Upper lobe of left lung (tissue), 4 donors: Measurements from ENCODE around the gene VASP.

Experiments
- EP300 ChIP-seq, 4 donors: sonication (generic); formaldehyde crosslinking; IDR thresholded peaks; one replicate each; pipeline ENCODE4 v1.5.1; 2017; ENCODE audit warnings: antibody characterized with exemption in 4 of 4, control low read depth in 2 of 4
- POLR2A ChIP-seq, 4 donors: fragments of 450-650 bp; IDR thresholded peaks; one replicate each; pipeline ENCODE4 v1.5.1; 2016 to 2017; ENCODE audit warnings: antibody characterized with exemption in 4 of 4, mild to moderate bottlenecking in 2 of 4
- POLR2AphosphoS5 ChIP-seq, 2 donors: sonication (generic); formaldehyde crosslinking; IDR thresholded peaks; one replicate each; pipeline ENCODE4 v1.5.1; 2017; ENCODE audit warnings: antibody characterized with exemption in 2 of 2
- TF ChIP-seq, protein P1 (sequence below), 6 experiments: fragments of 450-650 bp in 4 of 6; fragments of 200-600 bp in 2 of 6; sonication (generic) in 2 of 6; IDR thresholded peaks; one replicate each; pipeline ENCODE4 v1.5.1; 2016 to 2019; ENCODE audit warnings: antibody characterized with exemption in 6 of 6

DNA sequence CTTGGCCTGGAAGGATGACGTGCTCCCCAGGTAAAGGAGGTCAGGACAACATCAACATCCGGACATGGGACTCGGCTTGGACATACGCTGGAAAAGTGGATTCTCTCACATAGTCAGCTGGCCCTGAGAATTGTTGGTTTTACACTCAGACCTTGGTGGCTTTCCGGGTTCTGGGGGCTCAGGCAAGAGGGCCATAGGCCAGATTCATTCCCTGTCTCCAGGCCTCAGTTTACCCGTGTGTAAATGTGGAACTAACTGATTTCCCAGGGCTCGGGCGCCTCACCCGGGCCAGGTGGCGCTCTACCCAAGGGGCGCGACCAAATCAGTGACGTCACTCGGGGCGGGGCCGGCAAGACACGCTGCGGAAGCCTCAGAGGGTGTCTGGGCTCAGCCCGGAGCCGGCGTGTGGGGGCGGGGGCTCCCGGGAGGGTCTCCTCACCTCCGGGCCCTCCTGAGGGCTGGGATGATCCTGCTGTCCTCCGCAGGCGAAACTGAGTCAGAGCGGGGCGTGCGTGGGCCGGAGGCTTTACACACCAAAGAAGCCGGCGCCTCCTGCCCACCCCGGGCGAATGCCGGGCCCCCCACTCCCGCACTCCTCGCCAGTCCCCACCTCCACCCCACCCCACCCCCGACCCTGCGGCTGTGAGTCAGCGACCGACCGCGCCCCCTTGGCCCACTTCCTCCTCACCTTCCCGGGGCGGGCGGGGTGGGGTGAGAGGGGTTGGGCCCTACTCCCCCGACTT lies 862 bp upstream of the VASP start:
- TF ChIP-seq, protein P1, sequence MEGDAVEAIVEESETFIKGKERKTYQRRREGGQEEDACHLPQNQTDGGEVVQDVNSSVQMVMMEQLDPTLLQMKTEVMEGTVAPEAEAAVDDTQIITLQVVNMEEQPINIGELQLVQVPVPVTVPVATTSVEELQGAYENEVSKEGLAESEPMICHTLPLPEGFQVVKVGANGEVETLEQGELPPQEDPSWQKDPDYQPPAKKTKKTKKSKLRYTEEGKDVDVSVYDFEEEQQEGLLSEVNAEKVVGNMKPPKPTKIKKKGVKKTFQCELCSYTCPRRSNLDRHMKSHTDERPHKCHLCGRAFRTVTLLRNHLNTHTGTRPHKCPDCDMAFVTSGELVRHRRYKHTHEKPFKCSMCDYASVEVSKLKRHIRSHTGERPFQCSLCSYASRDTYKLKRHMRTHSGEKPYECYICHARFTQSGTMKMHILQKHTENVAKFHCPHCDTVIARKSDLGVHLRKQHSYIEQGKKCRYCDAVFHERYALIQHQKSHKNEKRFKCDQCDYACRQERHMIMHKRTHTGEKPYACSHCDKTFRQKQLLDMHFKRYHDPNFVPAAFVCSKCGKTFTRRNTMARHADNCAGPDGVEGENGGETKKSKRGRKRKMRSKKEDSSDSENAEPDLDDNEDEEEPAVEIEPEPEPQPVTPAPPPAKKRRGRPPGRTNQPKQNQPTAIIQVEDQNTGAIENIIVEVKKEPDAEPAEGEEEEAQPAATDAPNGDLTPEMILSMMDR (IDR thresholded peaks at IDR 0.05), result peak in 4 of 6 experiments; percentile 28 to 61 (median 42)
- TF ChIP-seq EP300 (IDR thresholded peaks at IDR 0.05) (no peak), POLR2AphosphoS5 (IDR thresholded peaks at IDR 0.05) (peak; percentile 52 to 82), POLR2A (IDR thresholded peaks at IDR 0.05) (peak in 3 of 4 donors; percentile 24 to 85 (median 73))
